ENCODE data around the gene ARL3.

Gene ARL3

GRCh38 chr10:102653060-102653459 lies 61.1 kb downstream of the ARL3 start:
- peak; percentile 41 for DNase-seq (ENCODE audit: low spot score)
- in situ Hi-C loops (cut with MboI; ENCODE audit: low sequenced_read_pairs, unreplicated experiment): no loop called here
- no peak for TF ChIP-seq CTCF (IDR thresholded peaks at IDR 0.05; ENCODE audit: borderline replicate concordance, control extremely low read depth, extremely low read depth, insufficient read depth, missing control alignments)

GRCh38 chr10:102652170-102652916 lies 61.9 kb downstream of the ARL3 start:
- peak; percentile 76 for DNase-seq (ENCODE audit: low spot score)
- no peak for TF ChIP-seq CTCF (IDR thresholded peaks at IDR 0.05; ENCODE audit: borderline replicate concordance, control extremely low read depth, extremely low read depth, insufficient read depth, missing control alignments)
- in situ Hi-C loops (cut with MboI; ENCODE audit: low sequenced_read_pairs, unreplicated experiment): no loop called here

GRCh38 chr10:102651455-102652169 lies 62.6 kb downstream of the ARL3 start:
- no peak for TF ChIP-seq CTCF (IDR thresholded peaks at IDR 0.05; ENCODE audit: borderline replicate concordance, control extremely low read depth, extremely low read depth, insufficient read depth, missing control alignments)
- in situ Hi-C loops (cut with MboI; ENCODE audit: low sequenced_read_pairs, unreplicated experiment): no loop called here
- peak; percentile 46 for DNase-seq (ENCODE audit: low spot score)

GRCh38 chr10:102650655-102651454 lies 63.3 kb downstream of the ARL3 start:
- in situ Hi-C loops (cut with MboI; ENCODE audit: low sequenced_read_pairs, unreplicated experiment): no loop called here
- no peak for TF ChIP-seq CTCF (IDR thresholded peaks at IDR 0.05; ENCODE audit: borderline replicate concordance, control extremely low read depth, extremely low read depth, insufficient read depth, missing control alignments)
- peak; percentile 60 for DNase-seq (ENCODE audit: low spot score)

- no peak for TF ChIP-seq CTCF (IDR thresholded peaks at IDR 0.05; ENCODE audit: borderline replicate concordance, control extremely low read depth, extremely low read depth, insufficient read depth, missing control alignments)
- no peak for DNase-seq (ENCODE audit: low spot score)
- in situ Hi-C loops (cut with MboI; ENCODE audit: low sequenced_read_pairs, unreplicated experiment): no loop called here
These were observed 64.2 kb downstream of the ARL3 start for GRCh38 chr10:102649797-102650654.

Measured in GM13976 (cell line).